ENCODE data around the gene LOXL4. TPM values are rescaled to one million over a fixed set of nuclear protein-coding genes. Genes with fewer than 3 reads are reported as not detected.
"Not testable (repeated sequence)": the region's sequence is repeated elsewhere in the genome, so short reads cannot be mapped to it uniquely, and the experiment has no call there.

LOXL4 gene
- total RNA-seq, 4 donors from 2014 or later = 8.1 to 16.9 (median 15.1) TPM

GRCh38 chr10:98235846-98236245 is 32.1 kb downstream of the LOXL4 start:
- no peaks in the 10 kb centered on the region for H3K9me3 ChIP-seq
- H3K36me3 ChIP-seq = no peaks in the 10 kb centered on the region
- H3K27ac ChIP-seq = no peak overlapping the region
- H3K27me3 ChIP-seq = no peaks in the 10 kb centered on the region
- no peaks in the 10 kb centered on the region for H3K4me1 ChIP-seq
- intact Hi-C loops (cut with DNase I; ENCODE audit: low total_unique reads) = no loop called here
- no peak for DNase-seq
- no peak for TF ChIP-seq POLR2A (IDR thresholded peaks at IDR 0.05)
- TF ChIP-seq, protein P1, sequence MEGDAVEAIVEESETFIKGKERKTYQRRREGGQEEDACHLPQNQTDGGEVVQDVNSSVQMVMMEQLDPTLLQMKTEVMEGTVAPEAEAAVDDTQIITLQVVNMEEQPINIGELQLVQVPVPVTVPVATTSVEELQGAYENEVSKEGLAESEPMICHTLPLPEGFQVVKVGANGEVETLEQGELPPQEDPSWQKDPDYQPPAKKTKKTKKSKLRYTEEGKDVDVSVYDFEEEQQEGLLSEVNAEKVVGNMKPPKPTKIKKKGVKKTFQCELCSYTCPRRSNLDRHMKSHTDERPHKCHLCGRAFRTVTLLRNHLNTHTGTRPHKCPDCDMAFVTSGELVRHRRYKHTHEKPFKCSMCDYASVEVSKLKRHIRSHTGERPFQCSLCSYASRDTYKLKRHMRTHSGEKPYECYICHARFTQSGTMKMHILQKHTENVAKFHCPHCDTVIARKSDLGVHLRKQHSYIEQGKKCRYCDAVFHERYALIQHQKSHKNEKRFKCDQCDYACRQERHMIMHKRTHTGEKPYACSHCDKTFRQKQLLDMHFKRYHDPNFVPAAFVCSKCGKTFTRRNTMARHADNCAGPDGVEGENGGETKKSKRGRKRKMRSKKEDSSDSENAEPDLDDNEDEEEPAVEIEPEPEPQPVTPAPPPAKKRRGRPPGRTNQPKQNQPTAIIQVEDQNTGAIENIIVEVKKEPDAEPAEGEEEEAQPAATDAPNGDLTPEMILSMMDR (IDR thresholded peaks at IDR 0.05) = no peak
- no peak overlapping the region for H3K4me3 ChIP-seq

- intact Hi-C loops (cut with DNase I; ENCODE audit: low total_unique reads) = no loop called here
- no peaks in the 10 kb centered on the region for H3K4me1 ChIP-seq
- no peak for TF ChIP-seq POLR2A (IDR thresholded peaks at IDR 0.05)
- TF ChIP-seq, protein P1 (IDR thresholded peaks at IDR 0.05) = no peak
- H3K36me3 ChIP-seq = no peaks in the 10 kb centered on the region
- DNase-seq = no peak
- H3K27ac ChIP-seq = no peak overlapping the region
- H3K9me3 ChIP-seq = no peaks in the 10 kb centered on the region
- H3K27me3 ChIP-seq = no peaks in the 10 kb centered on the region
- no peak overlapping the region for H3K4me3 ChIP-seq
Observed at GRCh38 chr10:98231417-98231816, 36.6 kb downstream of the LOXL4 start.

- H3K27ac ChIP-seq; H3K4me3 ChIP-seq; H3K36me3 ChIP-seq; H3K27me3 ChIP-seq; H3K9me3 ChIP-seq; H3K4me1 ChIP-seq; intact Hi-C loops (cut with DNase I; ENCODE audit: low total_unique reads); DNase-seq: not testable (repeated sequence)
Observed at GRCh38 chr10:98228266-98228665, 39.7 kb downstream of the LOXL4 start.

GRCh38 chr10:98227713-98228112 is 40.3 kb downstream of the LOXL4 start:
- H3K27me3 ChIP-seq; H3K4me1 ChIP-seq; H3K36me3 ChIP-seq; intact Hi-C loops (cut with DNase I; ENCODE audit: low total_unique reads); H3K27ac ChIP-seq; H3K9me3 ChIP-seq; H3K4me3 ChIP-seq; DNase-seq: not testable (repeated sequence)

GRCh38 chr10:98226508-98227144 is 41.4 kb downstream of the LOXL4 start:
- TF ChIP-seq POLR2A (IDR thresholded peaks at IDR 0.05) = no peak
- TF ChIP-seq, protein P1 (IDR thresholded peaks at IDR 0.05) = no peak
- Histone ChIP-seq H3K27me3 (no peaks in the 10 kb centered on the region), H3K4me1 (no peaks in the 10 kb centered on the region), H3K36me3 (no peaks in the 10 kb centered on the region), H3K4me3 (no peak overlapping the region), H3K9me3 (no peaks in the 10 kb centered on the region), H3K27ac (no peak overlapping the region)
- no peak for DNase-seq
- intact Hi-C loops (cut with DNase I; ENCODE audit: low total_unique reads) = no loop called here

DNA sequence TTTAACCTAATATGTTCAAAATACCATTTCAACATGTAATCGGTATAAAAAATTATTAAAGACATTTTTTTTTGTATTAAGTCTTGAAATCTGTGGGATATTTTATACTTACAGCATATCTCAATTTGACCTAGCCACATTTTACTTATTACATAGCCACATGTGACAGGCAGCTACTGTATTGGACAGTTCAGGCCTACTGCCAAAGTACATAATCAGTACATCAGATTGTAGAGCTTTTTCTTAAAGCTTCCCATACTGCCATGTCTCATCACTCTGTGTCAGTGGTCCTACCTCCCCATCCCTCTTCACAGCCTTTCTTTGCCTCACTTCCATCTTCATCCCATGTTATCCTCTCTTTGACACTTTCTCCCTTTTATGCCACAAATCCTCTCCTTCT is 43.0 kb downstream of the LOXL4 start:
- Histone ChIP-seq H3K27me3 (no peaks in the 10 kb centered on the region), H3K9me3 (peaks cover 0 to 2% of the 10 kb centered on the region in 2 donors), H3K4me3 (no peak overlapping the region), H3K27ac (no peak overlapping the region), H3K4me1 (no peaks in the 10 kb centered on the region), H3K36me3 (no peaks in the 10 kb centered on the region)
- TF ChIP-seq POLR2A (IDR thresholded peaks at IDR 0.05) = no peak
- TF ChIP-seq, protein P1 (IDR thresholded peaks at IDR 0.05) = no peak
- intact Hi-C loops (cut with DNase I; ENCODE audit: low total_unique reads) = no loop called here
- DNase-seq = no peak

Data from uterus (tissue), 4 donors.